ENCODE data around the gene PIGS.

DNA sequence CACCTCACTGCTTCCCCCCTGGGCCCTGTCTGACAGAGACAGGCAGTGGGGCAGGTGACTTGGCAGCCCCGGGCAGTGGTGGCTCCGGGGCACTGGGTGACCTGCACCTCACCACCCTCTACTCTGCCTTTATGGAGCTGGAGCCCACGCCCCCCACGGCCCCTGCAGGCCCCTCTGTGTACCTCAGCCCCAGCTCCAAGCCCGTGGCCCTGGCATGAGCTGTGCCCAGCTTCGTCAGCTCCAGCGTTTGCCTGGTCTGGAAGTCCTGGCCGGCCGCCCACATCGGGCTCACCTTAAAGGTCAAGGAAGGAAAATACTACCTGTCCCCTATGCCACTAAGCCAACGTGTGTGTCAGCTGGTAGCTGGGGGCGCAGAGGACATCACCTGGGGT lies 34.1 kb downstream of the PIGS start:
- no peak for TF ChIP-seq POLR2A (IDR thresholded peaks at IDR 0.05)
- TF ChIP-seq, protein P1, sequence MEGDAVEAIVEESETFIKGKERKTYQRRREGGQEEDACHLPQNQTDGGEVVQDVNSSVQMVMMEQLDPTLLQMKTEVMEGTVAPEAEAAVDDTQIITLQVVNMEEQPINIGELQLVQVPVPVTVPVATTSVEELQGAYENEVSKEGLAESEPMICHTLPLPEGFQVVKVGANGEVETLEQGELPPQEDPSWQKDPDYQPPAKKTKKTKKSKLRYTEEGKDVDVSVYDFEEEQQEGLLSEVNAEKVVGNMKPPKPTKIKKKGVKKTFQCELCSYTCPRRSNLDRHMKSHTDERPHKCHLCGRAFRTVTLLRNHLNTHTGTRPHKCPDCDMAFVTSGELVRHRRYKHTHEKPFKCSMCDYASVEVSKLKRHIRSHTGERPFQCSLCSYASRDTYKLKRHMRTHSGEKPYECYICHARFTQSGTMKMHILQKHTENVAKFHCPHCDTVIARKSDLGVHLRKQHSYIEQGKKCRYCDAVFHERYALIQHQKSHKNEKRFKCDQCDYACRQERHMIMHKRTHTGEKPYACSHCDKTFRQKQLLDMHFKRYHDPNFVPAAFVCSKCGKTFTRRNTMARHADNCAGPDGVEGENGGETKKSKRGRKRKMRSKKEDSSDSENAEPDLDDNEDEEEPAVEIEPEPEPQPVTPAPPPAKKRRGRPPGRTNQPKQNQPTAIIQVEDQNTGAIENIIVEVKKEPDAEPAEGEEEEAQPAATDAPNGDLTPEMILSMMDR (IDR thresholded peaks at IDR 0.05) = no peak
